GM10248 (cell line): ENCODE data around the gene ESR1.

Experiments used
- CTCF ChIA-PET: fragments of 300-600 bp; sonication (Branson Sonifier 250); formaldehyde crosslinking; extraction: SDS; loops from one replicate; lab custom pipeline; 2021; ENCODE audit warnings: antibody characterized with exemption; lab: Yijun Ruan, JAX
- POLR2A ChIA-PET: fragments of 350-650 bp; sonication (Branson Sonifier 250); formaldehyde crosslinking; extraction: SDS; loops from one replicate; lab custom pipeline; 2020; ENCODE audit warnings: antibody characterized with exemption; lab: Yijun Ruan, JAX
- DNase-seq: peaks from one replicate; pipeline ENCODE4 v3.0.0; 2012; ENCODE audit errors: extremely low spot score
- CTCF ChIP-seq: IDR thresholded peaks from 2 replicates; pipeline ENCODE4 v1.5.1; 2012; ENCODE audit warnings: mild to moderate bottlenecking, low read depth; ENCODE audit errors: extremely low read depth, missing control alignments, control extremely low read depth

The ESR1 gene

GRCh38 chr6:152094992-152095592 is 287.6 kb downstream of the ESR1 start:
- DNase-seq, result no peak
- ChIA-PET CTCF (no interaction called here), POLR2A (no interaction called here)
- TF ChIP-seq CTCF, result no peak

- TF ChIP-seq CTCF, result no peak
- ChIA-PET POLR2A (no interaction called here), CTCF (no interaction called here)
- DNase-seq, result no peak
These were observed 289.5 kb downstream of the ESR1 start for GRCh38 chr6:152096863-152097496.

- no peak for TF ChIP-seq CTCF
- ChIA-PET POLR2A (no interaction called here), CTCF (interaction anchor here (0.9 to 1.6 kb wide), 4 partner anchors 9 to 28 kb away, joined by 3 to 4 read pairs (median 3); no protein-coding TSS in a partner anchor)
- no peak for DNase-seq
These were observed 291.2 kb downstream of the ESR1 start for GRCh38 chr6:152098683-152099082.

- ChIA-PET CTCF (interaction anchor here (0.9 to 1.6 kb wide), 5 partner anchors 10 to 25 kb away, joined by 3 to 4 read pairs (median 3); no protein-coding TSS in a partner anchor), POLR2A (no interaction called here)
- no peak for TF ChIP-seq CTCF
- no peak for DNase-seq
These were observed 292.1 kb downstream of the ESR1 start for GRCh38 chr6:152099446-152100182.

GRCh38 chr6:152100183-152100618 is 292.7 kb downstream of the ESR1 start:
- no peak for TF ChIP-seq CTCF
- CTCF ChIA-PET, result interaction anchor here (0.9 to 1.6 kb wide), 5 partner anchors 9 to 24 kb away, joined by 3 to 4 read pairs (median 4); no protein-coding TSS in a partner anchor
- POLR2A ChIA-PET, result no interaction called here
- DNase-seq, result no peak

GRCh38 chr6:152107973-152108372 is 300.5 kb downstream of the ESR1 start:
- CTCF ChIA-PET, result interaction anchor here (1.1 to 1.4 kb wide), 2 partner anchors 9 to 17 kb away, joined by 3 to 7 read pairs; no protein-coding TSS in a partner anchor
- no peak for DNase-seq
- TF ChIP-seq CTCF, result no peak
- POLR2A ChIA-PET, result no interaction called here
